T-helper 1 cell (primary cell): ENCODE measurements around the gene TDP2.
A peak's percentile ranks its signal among the peaks of the same experiment; 100 is the strongest.
"Not testable (repeated sequence)": the region's sequence is repeated elsewhere in the genome, so short reads cannot be mapped to it uniquely, and the experiment has no call there.

Experiments used
- DNase-seq, 5 donors: peaks; one replicate each; pipeline ENCODE4 v3.0.0-alpha.2; 2012 to 2020

The TDP2 gene

GRCh38 chr6:24678792-24679352 is 12.2 kb upstream of the TDP2 start:
- not testable (repeated sequence) for DNase-seq

- no peak for DNase-seq
Measured at GRCh38 chr6:24673625-24674024, 6.9 kb upstream of the TDP2 start.

DNA sequence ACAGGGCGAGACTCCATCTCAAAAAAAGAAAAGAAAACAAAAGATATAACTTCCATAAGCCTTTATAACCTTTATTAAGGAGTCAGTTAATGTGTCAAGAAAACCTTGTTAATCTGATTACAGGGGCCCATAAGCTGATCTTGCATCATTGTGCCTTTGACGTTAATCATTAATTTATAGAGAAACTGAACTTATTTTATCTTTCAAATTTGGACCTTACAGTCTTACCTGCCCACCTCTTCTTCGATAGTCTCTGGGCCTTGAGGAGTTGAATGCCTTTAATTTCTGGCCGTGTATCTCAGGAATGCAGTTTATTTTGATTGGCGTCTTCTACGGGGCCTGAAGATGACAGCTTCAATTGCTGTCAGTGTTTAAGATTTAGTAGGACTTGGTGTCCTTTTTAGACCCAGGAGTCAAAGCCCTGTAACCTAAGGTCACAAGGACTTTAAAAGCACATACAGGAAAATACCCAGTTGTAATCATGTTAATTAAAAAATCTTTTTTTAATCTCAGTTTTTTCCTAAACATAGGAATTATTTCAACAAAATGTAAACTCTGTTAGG is 6.0 kb upstream of the TDP2 start:
- DNase-seq: no peak

- not testable (repeated sequence) for DNase-seq
Measured at GRCh38 chr6:24671077-24671476, 4.4 kb upstream of the TDP2 start.

- not testable (repeated sequence) for DNase-seq
Measured at GRCh38 chr6:24670492-24670891, 3.8 kb upstream of the TDP2 start.

GRCh38 chr6:24668997-24669361 is 2.3 kb upstream of the TDP2 start:
- DNase-seq: no peak

- peak in 1 of 5 donors; percentile 10 for DNase-seq
Measured at GRCh38 chr6:24668066-24668996, 1.6 kb upstream of the TDP2 start.

DNA sequence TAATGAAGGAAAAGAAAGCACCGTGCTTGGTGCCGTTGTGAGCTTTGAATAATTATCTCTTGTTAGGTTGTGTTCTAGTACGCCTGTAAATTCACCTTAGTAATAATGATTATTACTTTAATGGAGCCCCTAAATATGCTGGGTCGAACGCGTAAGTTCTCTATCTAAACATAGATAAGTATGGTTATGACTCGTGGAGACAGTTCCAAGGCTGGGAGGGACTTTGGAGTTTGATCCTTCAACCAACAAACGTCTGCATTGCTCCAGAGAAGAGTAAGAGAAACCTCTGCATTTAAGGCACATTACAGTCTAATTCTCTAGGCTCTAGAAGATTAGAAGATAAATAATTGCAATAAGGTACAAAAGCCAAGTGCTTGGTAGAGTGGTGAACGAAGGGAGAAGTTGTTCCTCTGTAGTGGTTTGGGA is 692 bp upstream of the TDP2 start:
- peak in 1 of 5 donors; percentile 6 for DNase-seq

DNA sequence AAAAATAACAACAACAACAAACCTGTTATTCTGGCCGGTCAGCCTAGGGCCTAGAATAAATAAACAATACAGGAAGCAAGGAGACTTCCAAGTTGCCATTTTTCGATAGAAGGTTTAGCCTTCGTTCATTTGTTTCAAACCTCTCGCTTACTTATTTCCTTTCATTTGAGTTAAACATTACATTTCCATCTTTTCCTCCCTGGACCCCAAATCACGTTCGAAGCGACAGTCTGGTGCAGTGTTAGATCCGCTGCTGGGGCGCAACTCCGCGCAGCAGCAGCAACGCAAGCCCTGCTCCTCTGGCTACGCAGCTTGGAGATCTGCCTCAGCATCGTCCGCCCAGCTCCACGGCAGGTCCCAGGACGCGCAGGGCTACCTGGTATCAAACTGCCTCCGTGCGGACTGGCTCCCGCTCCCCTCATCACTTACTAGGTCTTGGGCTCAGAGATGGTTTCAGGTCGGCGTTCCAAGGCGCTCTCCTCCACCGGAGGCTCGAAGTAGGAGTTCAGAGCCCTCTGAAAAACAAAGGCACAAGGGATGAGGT is 530 bp downstream of the TDP2 start:
- peak in 3 of 5 donors; percentile 14 to 64 (median 29) for DNase-seq

GRCh38 chr6:24664046-24664987 is 2.4 kb downstream of the TDP2 start:
- DNase-seq: no peak

- DNase-seq: no peak
Measured at GRCh38 chr6:24663189-24663588, 3.5 kb downstream of the TDP2 start.

DNA sequence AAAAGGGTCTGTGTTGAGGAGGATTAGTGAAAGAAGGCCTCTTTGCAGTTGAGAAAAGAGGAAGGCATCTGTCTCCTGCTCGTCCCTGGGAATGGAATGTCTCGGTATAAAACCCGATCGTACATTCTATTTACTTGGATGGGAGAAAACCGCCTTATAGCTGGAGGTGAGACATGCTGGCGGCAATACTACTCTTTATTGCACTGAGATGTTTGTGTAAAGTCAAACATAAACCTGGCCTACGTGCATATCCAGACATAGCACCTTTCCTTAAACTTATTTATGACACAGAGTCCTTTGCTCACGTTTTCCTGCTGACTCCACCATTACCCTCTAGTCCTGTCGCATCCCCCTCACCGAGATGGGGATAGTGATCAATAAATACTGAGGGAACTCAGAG is 4.5 kb downstream of the TDP2 start:
- DNase-seq: no peak

DNA sequence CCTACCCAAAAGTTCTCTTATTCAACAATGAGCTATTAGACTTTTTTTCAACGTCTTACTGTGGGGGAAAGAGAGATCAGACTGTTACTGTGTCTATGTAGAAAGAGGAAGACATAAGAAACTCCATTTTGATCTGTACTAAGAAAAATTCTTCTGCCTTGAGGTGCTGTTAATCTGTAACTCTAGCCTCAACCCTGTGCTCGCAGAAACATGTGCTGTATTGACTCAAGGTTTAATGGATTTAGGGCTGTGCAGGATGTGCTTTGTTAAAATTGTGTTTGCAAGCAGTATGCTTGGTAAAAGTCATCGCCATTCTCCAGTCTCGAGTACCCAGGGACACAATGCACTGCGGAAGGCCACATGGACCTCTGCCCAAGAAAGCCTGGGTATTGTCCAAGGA is 4.9 kb downstream of the TDP2 start:
- DNase-seq: not testable (repeated sequence)

- DNase-seq: no peak
Measured at GRCh38 chr6:24660105-24660504, 6.6 kb downstream of the TDP2 start.

GRCh38 chr6:24659561-24659960 is 7.1 kb downstream of the TDP2 start:
- DNase-seq: no peak

DNA sequence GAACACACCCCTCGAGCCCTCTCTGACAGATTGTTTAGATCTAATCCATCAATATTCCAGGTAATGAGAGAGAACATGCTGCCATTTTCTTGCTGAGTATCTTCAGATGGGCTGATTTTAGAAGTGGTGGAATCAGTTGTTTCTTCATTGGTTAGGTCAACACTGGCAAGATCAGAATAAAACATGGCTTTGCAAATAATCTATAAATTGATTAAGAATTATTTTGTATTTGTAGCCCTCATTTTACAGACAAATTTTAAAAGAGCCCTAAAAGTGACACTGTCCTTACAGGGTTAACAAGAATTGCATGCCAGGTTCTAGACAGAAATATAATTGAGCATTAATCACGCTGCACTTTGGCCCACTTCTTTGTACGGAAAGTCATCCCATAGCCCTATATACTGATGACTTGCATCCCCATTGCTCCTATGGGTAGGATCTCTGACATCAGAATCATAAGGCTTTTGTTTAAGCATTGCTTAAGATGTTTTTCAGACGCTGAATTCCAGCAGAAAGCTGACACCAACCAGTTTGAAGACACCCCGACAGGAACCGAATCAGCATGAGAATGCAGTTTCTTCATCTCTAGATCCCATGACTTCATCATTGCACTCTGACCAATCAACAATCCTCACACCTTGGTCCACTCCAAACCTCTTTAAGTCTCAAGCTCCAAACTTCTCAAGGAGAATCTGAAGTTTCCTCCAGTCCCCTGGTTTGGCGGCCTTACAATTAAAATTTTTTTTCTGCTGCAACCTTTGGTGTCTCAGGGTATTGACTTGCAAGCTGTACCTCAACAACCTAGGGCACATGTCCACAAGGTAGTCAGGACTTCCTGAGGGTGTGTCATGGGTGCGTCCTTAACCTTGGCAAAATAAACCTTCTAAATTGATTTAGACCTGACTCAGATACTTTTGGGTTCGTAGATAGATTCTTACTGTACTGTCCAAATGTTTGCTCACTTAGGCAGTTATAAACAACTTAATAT is 7.8 kb downstream of the TDP2 start:
- DNase-seq: no peak

DNA sequence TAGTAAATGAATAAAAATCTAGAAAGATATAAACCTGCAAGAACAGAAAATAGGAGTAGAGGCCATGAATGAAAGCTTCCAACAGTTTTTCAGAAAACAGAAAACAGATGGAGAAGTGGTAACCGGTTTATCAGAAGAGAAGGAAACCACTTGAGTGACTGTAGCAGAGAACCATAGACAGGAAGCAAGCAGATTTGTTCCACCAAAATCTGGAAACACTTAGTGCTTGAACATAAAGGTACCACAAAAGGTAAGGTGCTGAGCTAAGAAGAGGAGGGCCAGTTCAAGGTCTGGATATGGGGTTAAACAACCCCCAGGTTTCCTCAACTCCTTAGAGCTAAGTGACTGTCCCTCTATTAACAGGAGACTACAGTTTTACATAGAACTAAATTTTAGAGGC is 11.5 kb downstream of the TDP2 start:
- DNase-seq: no peak

DNA sequence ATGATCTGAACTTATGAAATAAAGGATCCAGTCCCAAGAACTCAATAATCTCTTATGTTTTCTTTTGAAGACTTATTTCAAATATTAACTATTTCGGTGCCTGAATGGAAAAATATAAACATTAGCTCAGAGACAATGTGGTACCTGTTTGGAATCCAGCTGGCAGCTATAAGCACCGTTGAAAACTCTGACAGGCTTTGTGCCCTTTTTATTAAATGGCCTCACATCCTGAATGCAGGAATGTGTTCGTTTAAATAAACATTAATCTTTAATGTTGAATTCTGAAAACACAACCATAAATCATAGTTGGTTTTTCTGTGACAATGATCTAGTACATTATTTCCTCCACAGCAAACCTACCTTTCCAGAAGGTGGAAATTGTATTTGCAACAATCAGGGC is 16.3 kb downstream of the TDP2 start:
- DNase-seq: no peak

DNA sequence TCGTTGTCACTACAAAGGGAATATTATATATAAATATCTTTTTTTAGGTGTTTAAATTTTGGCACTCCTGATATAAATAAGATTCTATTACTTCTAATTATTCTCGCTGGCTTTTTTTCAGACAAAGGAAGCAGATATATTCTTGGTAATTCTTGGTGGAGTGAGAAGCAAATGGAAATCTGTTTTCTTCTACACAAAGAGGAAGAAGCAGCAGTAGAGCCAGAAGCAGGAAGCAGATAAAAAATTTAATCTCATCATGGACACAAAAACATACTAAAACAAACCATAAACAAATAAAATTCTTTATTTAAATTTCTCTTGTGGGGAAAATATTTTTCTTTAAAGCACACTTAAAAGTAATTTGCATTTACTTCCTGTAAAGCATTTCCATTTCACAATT is 17.0 kb downstream of the TDP2 start:
- no peak for DNase-seq

DNA sequence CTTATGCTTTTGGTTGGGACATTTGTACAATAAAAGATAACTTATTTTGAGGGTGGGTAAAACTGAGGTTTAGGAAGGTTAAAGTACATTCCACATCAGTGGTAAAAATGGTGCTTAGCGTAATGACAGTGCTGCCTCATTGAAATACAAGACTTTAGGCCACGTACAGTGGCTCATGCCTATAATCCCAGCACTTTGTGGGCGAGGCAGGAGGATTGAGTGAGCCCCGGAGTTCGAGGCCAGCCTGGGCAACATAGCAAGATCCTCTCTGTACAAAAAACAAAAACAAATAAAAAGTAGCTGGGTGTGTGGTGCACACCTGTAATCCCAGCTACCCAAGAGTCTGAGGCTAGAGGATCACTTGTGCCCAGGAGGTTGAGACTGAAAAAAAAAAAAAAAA is 18.4 kb downstream of the TDP2 start:
- DNase-seq: no peak

DNA sequence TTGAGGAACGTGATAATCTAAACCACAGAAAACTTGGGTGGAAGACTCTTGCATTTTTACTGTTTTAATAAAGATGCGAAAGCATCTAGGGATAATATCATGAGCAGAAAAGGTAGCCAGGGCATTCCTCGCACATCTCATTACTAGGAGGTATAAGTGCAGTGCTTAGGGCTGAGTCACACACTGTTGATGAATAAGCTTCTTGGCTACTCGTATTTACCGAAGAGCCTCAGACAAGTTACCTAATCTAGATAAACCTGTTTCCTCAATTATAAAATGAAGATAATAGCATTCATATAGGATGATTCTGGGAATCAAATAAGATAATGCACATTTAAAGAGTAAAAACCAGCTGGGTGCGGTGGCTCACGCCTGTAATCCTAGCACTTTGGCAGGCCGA is 19.9 kb downstream of the TDP2 start:
- no peak for DNase-seq
